Loucy (cell line): ENCODE data around the gene OR2Z1.
A peak's percentile ranks its signal among the peaks of the same experiment; 100 is the strongest.

Experiments used
- H2AFZ ChIP-seq: fragments of 200-600 bp; sonication (generic); 2 replicates; pipeline ENCODE4 v1.6.0; 2016; ENCODE audit warnings: antibody characterized with exemption, mild to moderate bottlenecking, low read length, moderate library complexity
- H3F3A ChIP-seq: fragments of 200-600 bp; 2 replicates; pipeline ENCODE4 v1.6.0; 2016; ENCODE audit warnings: antibody characterized with exemption, low read depth, mild to moderate bottlenecking
- H3K27me3 ChIP-seq: fragments of 200-600 bp; sonication (generic); 2 replicates; pipeline ENCODE4 v1.6.1; 2014; ENCODE audit warnings: low read length, mild to moderate bottlenecking; ENCODE audit not compliant: insufficient read depth, poor library complexity, severe bottlenecking
- H3K36me3 ChIP-seq: fragments of 200-600 bp; sonication (generic); 2 replicates; pipeline ENCODE4 v1.6.1; 2016; ENCODE audit warnings: low read length; ENCODE audit not compliant: insufficient read depth
- H3K4me1 ChIP-seq: fragments of 200-600 bp; sonication (generic); 2 replicates; pipeline ENCODE4 v1.5.1; 2014; ENCODE audit warnings: low read length, mild to moderate bottlenecking; ENCODE audit not compliant: insufficient read depth, poor library complexity, severe bottlenecking
- H3K4me2 ChIP-seq: fragments of 200-600 bp; sonication (generic); 2 replicates; pipeline ENCODE4 v1.6.0; 2014; ENCODE audit warnings: antibody characterized with exemption, low read length, low read depth, mild to moderate bottlenecking; ENCODE audit not compliant: poor library complexity, severe bottlenecking
- H3K4me3 ChIP-seq: fragments of 200-600 bp; sonication (generic); 2 replicates; pipeline ENCODE4 v1.5.1; 2014; ENCODE audit warnings: low read length, mild to moderate bottlenecking, mixed read lengths; ENCODE audit not compliant: poor library complexity, severe bottlenecking
- H3K79me2 ChIP-seq: fragments of 200-600 bp; sonication (generic); 2 replicates; pipeline ENCODE4 v1.6.1; 2014; ENCODE audit warnings: low read length; ENCODE audit not compliant: insufficient read depth
- H3K9ac ChIP-seq: fragments of 200-600 bp; sonication (generic); 2 replicates; pipeline ENCODE4 v1.6.0; 2014; ENCODE audit warnings: mild to moderate bottlenecking, low read depth, low read length, moderate library complexity; ENCODE audit not compliant: poor library complexity, severe bottlenecking
- H3K9me2 ChIP-seq: fragments of 200-600 bp; sonication (generic); replicated peaks from 2 replicates; pipeline ENCODE4 v1.6.1; 2016; ENCODE audit warnings: low read depth, low read length, mixed read lengths
- H3K9me3 ChIP-seq: fragments of 200-600 bp; sonication (generic); 2 replicates; pipeline ENCODE4 v1.6.1; 2014; ENCODE audit warnings: mild to moderate bottlenecking, antibody characterized with exemption, low read length, low read depth; ENCODE audit not compliant: insufficient read depth
- H4K20me1 ChIP-seq: fragments of 200-600 bp; sonication (generic); 2 replicates; pipeline ENCODE4 v1.6.0; 2014; ENCODE audit warnings: antibody characterized with exemption, low read length, mild to moderate bottlenecking; ENCODE audit not compliant: insufficient read depth, poor library complexity, severe bottlenecking
- EZH2phosphoT487 ChIP-seq: fragments of 200-600 bp; IDR thresholded peaks from 2 replicates; pipeline ENCODE4 v1.6.1; 2018; ENCODE audit warnings: antibody characterized with exemption, mild to moderate bottlenecking, moderate library complexity, borderline replicate concordance
- TF ChIP-seq, protein P1 (sequence below): fragments of 200-600 bp; sonication (generic); conservative IDR thresholded peaks from 2 replicates; pipeline ENCODE4 v1.5.1; 2014; ENCODE audit warnings: mild to moderate bottlenecking, antibody characterized with exemption, low read length

OR2Z1 gene

DNA sequence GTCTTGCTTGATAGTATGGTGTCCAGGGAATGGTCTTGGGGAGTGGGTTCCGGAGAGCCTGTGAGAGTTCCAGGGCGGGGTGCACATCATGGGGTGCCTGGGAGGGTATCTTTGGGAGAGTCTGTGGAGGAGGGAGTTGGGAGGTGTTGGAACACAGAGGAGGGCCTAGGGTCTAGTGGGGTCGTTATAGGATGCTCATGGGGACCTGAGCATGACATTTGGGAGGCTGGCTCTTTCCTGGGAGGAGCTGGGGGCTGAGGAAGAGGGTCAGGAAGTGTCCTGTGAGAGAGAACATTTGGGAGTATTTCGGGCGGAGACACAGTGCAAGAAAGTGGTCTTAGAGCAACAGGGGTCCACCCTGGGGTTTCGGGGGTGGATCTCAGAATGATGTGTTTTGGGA lies 25.5 kb upstream of the OR2Z1 start:
- Histone ChIP-seq H3K36me3 (no peaks in the 10 kb centered on the region), H4K20me1 (no peaks in the 10 kb centered on the region), H2AFZ (no peak overlapping the region), H3K4me2 (no peak overlapping the region), H3K27me3 (no peaks in the 10 kb centered on the region), H3K4me3 (no peak overlapping the region), H3K9ac (no peak overlapping the region), H3K4me1 (peaks cover 32% of the 10 kb centered on the region), H3K79me2 (no peaks in the 10 kb centered on the region), H3F3A (no peaks in the 10 kb centered on the region), H3K9me3 (no peaks in the 10 kb centered on the region), H3K9me2 (no peaks in the 10 kb centered on the region)
- TF ChIP-seq EZH2phosphoT487: no peak
- TF ChIP-seq, protein P1, sequence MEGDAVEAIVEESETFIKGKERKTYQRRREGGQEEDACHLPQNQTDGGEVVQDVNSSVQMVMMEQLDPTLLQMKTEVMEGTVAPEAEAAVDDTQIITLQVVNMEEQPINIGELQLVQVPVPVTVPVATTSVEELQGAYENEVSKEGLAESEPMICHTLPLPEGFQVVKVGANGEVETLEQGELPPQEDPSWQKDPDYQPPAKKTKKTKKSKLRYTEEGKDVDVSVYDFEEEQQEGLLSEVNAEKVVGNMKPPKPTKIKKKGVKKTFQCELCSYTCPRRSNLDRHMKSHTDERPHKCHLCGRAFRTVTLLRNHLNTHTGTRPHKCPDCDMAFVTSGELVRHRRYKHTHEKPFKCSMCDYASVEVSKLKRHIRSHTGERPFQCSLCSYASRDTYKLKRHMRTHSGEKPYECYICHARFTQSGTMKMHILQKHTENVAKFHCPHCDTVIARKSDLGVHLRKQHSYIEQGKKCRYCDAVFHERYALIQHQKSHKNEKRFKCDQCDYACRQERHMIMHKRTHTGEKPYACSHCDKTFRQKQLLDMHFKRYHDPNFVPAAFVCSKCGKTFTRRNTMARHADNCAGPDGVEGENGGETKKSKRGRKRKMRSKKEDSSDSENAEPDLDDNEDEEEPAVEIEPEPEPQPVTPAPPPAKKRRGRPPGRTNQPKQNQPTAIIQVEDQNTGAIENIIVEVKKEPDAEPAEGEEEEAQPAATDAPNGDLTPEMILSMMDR: no peak

DNA sequence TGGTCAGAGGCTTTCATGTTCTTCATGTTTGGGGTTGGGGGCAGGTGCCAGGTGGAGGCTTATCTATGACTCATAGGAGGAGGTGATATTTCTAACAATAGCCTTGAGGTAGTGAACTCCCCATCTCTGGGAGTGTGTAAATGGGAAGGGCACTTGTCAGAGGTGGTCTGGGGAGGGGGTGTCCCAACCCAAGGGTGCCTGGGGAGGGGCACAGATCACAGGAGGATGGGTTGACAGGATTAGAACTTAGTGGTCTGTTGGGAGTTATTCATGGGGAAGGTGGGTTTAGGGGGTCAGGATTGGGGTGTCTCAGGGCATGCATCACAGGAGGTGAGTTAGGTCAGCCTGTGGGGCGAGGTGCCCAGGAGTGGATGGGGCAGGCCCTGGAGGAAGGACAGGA lies 24.4 kb upstream of the OR2Z1 start:
- Histone ChIP-seq H3K27me3 (no peaks in the 10 kb centered on the region), H4K20me1 (no peaks in the 10 kb centered on the region), H3K9me2 (no peaks in the 10 kb centered on the region), H3K9ac (no peak overlapping the region), H3K36me3 (no peaks in the 10 kb centered on the region), H3K4me1 (peaks cover 42% of the 10 kb centered on the region), H3F3A (peaks cover under 1% of the 10 kb centered on the region; the same call in 1 of the 2 replicates), H3K9me3 (no peaks in the 10 kb centered on the region), H3K4me3 (no peak overlapping the region), H3K4me2 (no peak overlapping the region), H3K79me2 (no peaks in the 10 kb centered on the region), H2AFZ (no peak overlapping the region)
- TF ChIP-seq, protein P1: no peak
- TF ChIP-seq EZH2phosphoT487: no peak

DNA sequence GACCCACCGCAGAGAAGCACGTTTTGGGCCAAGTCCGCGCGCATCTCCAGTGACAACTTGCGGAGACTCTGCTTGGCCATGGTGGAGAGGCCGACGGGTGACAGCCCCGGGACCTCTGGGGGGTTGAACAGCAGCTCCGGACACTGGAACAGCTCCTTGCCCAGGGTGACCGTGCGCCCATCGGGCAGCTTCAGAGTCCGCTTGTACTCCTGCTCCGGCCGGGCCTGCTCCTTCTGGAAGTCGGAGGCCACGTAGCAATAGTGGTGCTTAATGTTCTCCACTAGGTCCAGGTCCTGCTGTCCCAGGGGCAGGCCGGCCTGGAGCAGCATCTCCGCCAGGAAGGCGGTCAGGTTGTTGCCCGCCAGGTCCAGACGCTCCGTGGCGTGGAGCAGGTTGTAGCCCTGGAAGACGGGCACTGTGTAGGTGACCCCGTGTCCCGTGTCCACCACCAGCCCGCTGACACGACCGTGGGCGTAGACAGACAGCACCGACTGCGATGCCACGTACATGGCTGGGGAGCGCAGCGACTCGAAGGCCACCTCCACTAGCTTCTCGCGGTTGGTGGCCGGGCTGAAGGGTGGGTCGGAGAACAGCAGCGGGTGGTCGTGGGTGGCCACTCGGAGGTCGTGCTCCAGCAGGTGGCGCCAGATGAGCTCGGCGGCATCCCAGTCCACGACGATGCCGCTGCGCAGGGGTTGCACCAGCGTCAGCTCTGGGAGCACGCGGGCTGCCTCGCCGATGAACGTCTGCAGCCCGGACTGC lies 23.6 kb upstream of the OR2Z1 start:
- Histone ChIP-seq H3K9me2 (no peaks in the 10 kb centered on the region), H3K9me3 (no peaks in the 10 kb centered on the region), H3K9ac (no peak overlapping the region), H2AFZ (no peak overlapping the region), H3K4me1 (peaks cover 40% of the 10 kb centered on the region), H3K4me3 (no peak overlapping the region), H3K79me2 (no peaks in the 10 kb centered on the region), H3K27me3 (no peaks in the 10 kb centered on the region), H3F3A (peaks cover 4% of the 10 kb centered on the region), H4K20me1 (no peaks in the 10 kb centered on the region), H3K4me2 (no peak overlapping the region), H3K36me3 (no peaks in the 10 kb centered on the region)
- TF ChIP-seq EZH2phosphoT487: no peak
- TF ChIP-seq, protein P1: peak; percentile 74
